ENCODE measurements around the gene CPPED1.

Gene CPPED1

GRCh38 chr16:12651765-12652512 lies 151.7 kb downstream of the CPPED1 start:
- no peaks in the 10 kb centered on the region for H3K36me3 ChIP-seq (ENCODE audit: control insufficient read depth, insufficient read depth, low read length)
- WGBS, 2 experiments (ENCODE audit: insufficient coverage in 2 of 2): 70 to 82% methylated on average over 7 to 10 of the region's 16 CpGs
- H3K27ac ChIP-seq (ENCODE audit: low read depth, low read length, severe bottlenecking): no peak overlapping the region
- no peak overlapping the region for H3K4me3 ChIP-seq (ENCODE audit: extremely low read depth, insufficient read depth, low read length, poor library complexity, severe bottlenecking)
- H3K9me3 ChIP-seq (ENCODE audit: control insufficient read depth, low read length): no peaks in the 10 kb centered on the region
- no peaks in the 10 kb centered on the region for H3K4me1 ChIP-seq (ENCODE audit: control insufficient read depth, insufficient read depth, low read length, poor library complexity, severe bottlenecking)

GRCh38 chr16:12649356-12649755 lies 154.3 kb downstream of the CPPED1 start:
- Histone ChIP-seq H3K4me1 (ENCODE audit: control insufficient read depth, insufficient read depth, low read length, poor library complexity, severe bottlenecking) (peaks cover 9% of the 10 kb centered on the region), H3K27ac (ENCODE audit: low read depth, low read length, severe bottlenecking) (no peak overlapping the region), H3K36me3 (ENCODE audit: control insufficient read depth, insufficient read depth, low read length) (no peaks in the 10 kb centered on the region), H3K9me3 (ENCODE audit: control insufficient read depth, low read length) (no peaks in the 10 kb centered on the region), H3K4me3 (ENCODE audit: extremely low read depth, insufficient read depth, low read length, poor library complexity, severe bottlenecking) (no peak overlapping the region)
- WGBS, 2 experiments (ENCODE audit: insufficient coverage in 2 of 2): 79 to 100% methylated on average over 1 of the region's 2 CpGs

GRCh38 chr16:12646490-12647274 lies 157.0 kb downstream of the CPPED1 start:
- Histone ChIP-seq H3K4me1 (ENCODE audit: control insufficient read depth, insufficient read depth, low read length, poor library complexity, severe bottlenecking) (peaks cover 9% of the 10 kb centered on the region), H3K4me3 (ENCODE audit: extremely low read depth, insufficient read depth, low read length, poor library complexity, severe bottlenecking) (no peak overlapping the region), H3K36me3 (ENCODE audit: control insufficient read depth, insufficient read depth, low read length) (no peaks in the 10 kb centered on the region), H3K27ac (ENCODE audit: low read depth, low read length, severe bottlenecking) (peak overlapping the region; percentile 39), H3K9me3 (ENCODE audit: control insufficient read depth, low read length) (no peaks in the 10 kb centered on the region)
- 80 to 86% methylated on average over 6 of the region's 10 CpGs for WGBS, 2 experiments (ENCODE audit: insufficient coverage in 2 of 2)

- whole genome bisulfite sequencing, 2 experiments (ENCODE audit: insufficient coverage in 2 of 2): 93% methylated on average over 2 of the region's 4 CpGs; no CpG with 5 or more reads in 1 of the 2 experiments
- H3K4me1 ChIP-seq (ENCODE audit: control insufficient read depth, insufficient read depth, low read length, poor library complexity, severe bottlenecking): peaks cover 9% of the 10 kb centered on the region
- no peaks in the 10 kb centered on the region for H3K36me3 ChIP-seq (ENCODE audit: control insufficient read depth, insufficient read depth, low read length)
- H3K4me3 ChIP-seq (ENCODE audit: extremely low read depth, insufficient read depth, low read length, poor library complexity, severe bottlenecking): no peak overlapping the region
- no peaks in the 10 kb centered on the region for H3K9me3 ChIP-seq (ENCODE audit: control insufficient read depth, low read length)
- peak overlapping the region; percentile 39 for H3K27ac ChIP-seq (ENCODE audit: low read depth, low read length, severe bottlenecking)
Measured at GRCh38 chr16:12646098-12646489, 157.6 kb downstream of the CPPED1 start.

GRCh38 chr16:12643034-12643455 lies 160.6 kb downstream of the CPPED1 start:
- Histone ChIP-seq H3K9me3 (ENCODE audit: control insufficient read depth, low read length) (no peaks in the 10 kb centered on the region), H3K4me1 (ENCODE audit: control insufficient read depth, insufficient read depth, low read length, poor library complexity, severe bottlenecking) (peaks cover 9% of the 10 kb centered on the region), H3K27ac (ENCODE audit: low read depth, low read length, severe bottlenecking) (no peak overlapping the region), H3K4me3 (ENCODE audit: extremely low read depth, insufficient read depth, low read length, poor library complexity, severe bottlenecking) (no peak overlapping the region), H3K36me3 (ENCODE audit: control insufficient read depth, insufficient read depth, low read length) (no peaks in the 10 kb centered on the region)
- 91% methylated on average over 3 to 6 of the region's 8 CpGs for WGBS, 2 experiments (ENCODE audit: insufficient coverage in 2 of 2)

- H3K4me3 ChIP-seq (ENCODE audit: extremely low read depth, insufficient read depth, low read length, poor library complexity, severe bottlenecking): no peak overlapping the region
- H3K9me3 ChIP-seq (ENCODE audit: control insufficient read depth, low read length): no peaks in the 10 kb centered on the region
- no peaks in the 10 kb centered on the region for H3K36me3 ChIP-seq (ENCODE audit: control insufficient read depth, insufficient read depth, low read length)
- H3K27ac ChIP-seq (ENCODE audit: low read depth, low read length, severe bottlenecking): no peak overlapping the region
- H3K4me1 ChIP-seq (ENCODE audit: control insufficient read depth, insufficient read depth, low read length, poor library complexity, severe bottlenecking): no peaks in the 10 kb centered on the region
- WGBS, 2 experiments (ENCODE audit: insufficient coverage in 2 of 2): 82 to 100% methylated on average over 1 to 3 of the region's 4 CpGs
Measured at GRCh38 chr16:12639044-12639443, 164.6 kb downstream of the CPPED1 start.

- H3K4me3 ChIP-seq (ENCODE audit: extremely low read depth, insufficient read depth, low read length, poor library complexity, severe bottlenecking): no peak overlapping the region
- no peaks in the 10 kb centered on the region for H3K9me3 ChIP-seq (ENCODE audit: control insufficient read depth, low read length)
- 56 to 62% methylated on average over 9 to 12 of the region's 12 CpGs for WGBS, 2 experiments (ENCODE audit: insufficient coverage in 2 of 2)
Measured at GRCh38 chr16:12637002-12637401, 166.7 kb downstream of the CPPED1 start.

GRCh38 chr16:12629271-12629670 lies 174.4 kb downstream of the CPPED1 start:
- Histone ChIP-seq H3K27ac (ENCODE audit: low read depth, low read length, severe bottlenecking) (no peak overlapping the region), H3K36me3 (ENCODE audit: control insufficient read depth, insufficient read depth, low read length) (no peaks in the 10 kb centered on the region), H3K9me3 (ENCODE audit: control insufficient read depth, low read length) (no peaks in the 10 kb centered on the region), H3K4me3 (ENCODE audit: extremely low read depth, insufficient read depth, low read length, poor library complexity, severe bottlenecking) (no peak overlapping the region), H3K4me1 (ENCODE audit: control insufficient read depth, insufficient read depth, low read length, poor library complexity, severe bottlenecking) (no peaks in the 10 kb centered on the region)
- 86 to 90% methylated on average over 9 of the region's 9 CpGs for WGBS, 2 experiments (ENCODE audit: insufficient coverage in 2 of 2)

More at GRCh38 chr16:12637002-12637401, 166.7 kb downstream of the CPPED1 start:
- H3K36me3 ChIP-seq (ENCODE audit: control insufficient read depth, insufficient read depth, low read length): no peaks in the 10 kb centered on the region
- H3K27ac ChIP-seq (ENCODE audit: low read depth, low read length, severe bottlenecking): no peak overlapping the region
- no peaks in the 10 kb centered on the region for H3K4me1 ChIP-seq (ENCODE audit: control insufficient read depth, insufficient read depth, low read length, poor library complexity, severe bottlenecking)

- H3K27ac ChIP-seq (ENCODE audit: low read depth, low read length, severe bottlenecking): no peak overlapping the region
- no peak overlapping the region for H3K4me3 ChIP-seq (ENCODE audit: extremely low read depth, insufficient read depth, low read length, poor library complexity, severe bottlenecking)
- 86 to 100% methylated on average over 1 of the region's 2 CpGs for WGBS, 2 experiments (ENCODE audit: insufficient coverage in 2 of 2)
- H3K9me3 ChIP-seq (ENCODE audit: control insufficient read depth, low read length): no peaks in the 10 kb centered on the region
- H3K4me1 ChIP-seq (ENCODE audit: control insufficient read depth, insufficient read depth, low read length, poor library complexity, severe bottlenecking): no peaks in the 10 kb centered on the region
- no peaks in the 10 kb centered on the region for H3K36me3 ChIP-seq (ENCODE audit: control insufficient read depth, insufficient read depth, low read length)
Measured at GRCh38 chr16:12628536-12628935, 175.2 kb downstream of the CPPED1 start.

- Histone ChIP-seq H3K4me3 (ENCODE audit: extremely low read depth, insufficient read depth, low read length, poor library complexity, severe bottlenecking) (no peak overlapping the region), H3K9me3 (ENCODE audit: control insufficient read depth, low read length) (no peaks in the 10 kb centered on the region), H3K4me1 (ENCODE audit: control insufficient read depth, insufficient read depth, low read length, poor library complexity, severe bottlenecking) (no peaks in the 10 kb centered on the region), H3K36me3 (ENCODE audit: control insufficient read depth, insufficient read depth, low read length) (no peaks in the 10 kb centered on the region), H3K27ac (ENCODE audit: low read depth, low read length, severe bottlenecking) (no peak overlapping the region)
- WGBS, 2 experiments (ENCODE audit: insufficient coverage in 2 of 2): 80 to 94% methylated on average over 2 of the region's 3 CpGs
Measured at GRCh38 chr16:12627394-12627793, 176.3 kb downstream of the CPPED1 start.

GRCh38 chr16:12626411-12626810 lies 177.3 kb downstream of the CPPED1 start:
- no peaks in the 10 kb centered on the region for H3K4me1 ChIP-seq (ENCODE audit: control insufficient read depth, insufficient read depth, low read length, poor library complexity, severe bottlenecking)
- H3K36me3 ChIP-seq (ENCODE audit: control insufficient read depth, insufficient read depth, low read length): no peaks in the 10 kb centered on the region
- 94 to 100% methylated on average over 1 to 2 of the region's 4 CpGs for WGBS, 2 experiments (ENCODE audit: insufficient coverage in 2 of 2)
- no peaks in the 10 kb centered on the region for H3K9me3 ChIP-seq (ENCODE audit: control insufficient read depth, low read length)
- no peak overlapping the region for H3K27ac ChIP-seq (ENCODE audit: low read depth, low read length, severe bottlenecking)
- H3K4me3 ChIP-seq (ENCODE audit: extremely low read depth, insufficient read depth, low read length, poor library complexity, severe bottlenecking): no peak overlapping the region

Measured in mesodermal cell (in vitro differentiated cells).